ENCODE data around the gene PAPPA2. TPM values are rescaled to one million over a fixed set of nuclear protein-coding genes. Genes with fewer than 3 reads are reported as not detected.

Gene PAPPA2
- total and polyA plus RNA-seq, 3 experiments from 2014 or later: 0.29 to 0.55 TPM; not detected in 1

DNA sequence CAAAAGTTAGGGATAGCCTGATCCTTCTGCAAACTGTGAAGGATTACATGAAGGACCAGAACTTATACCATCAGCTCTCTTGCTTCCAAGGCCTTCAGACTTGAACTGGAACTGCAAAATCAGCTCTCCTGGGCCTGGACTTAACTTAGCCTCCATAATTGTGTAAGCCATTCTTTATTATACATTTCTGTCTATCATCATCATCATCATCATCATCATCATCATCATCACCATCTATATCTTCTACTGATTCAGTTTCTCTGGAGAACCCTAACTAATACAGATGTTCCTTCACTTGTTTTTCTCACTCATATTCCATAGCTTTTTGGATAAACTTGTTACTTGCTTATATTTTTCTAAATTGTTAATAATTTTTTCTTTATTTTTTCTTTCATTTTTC is 50.0 kb downstream of the PAPPA2 start:
- Histone ChIP-seq H3K36me3 (ENCODE audit: insufficient read depth, low read length) (no peaks in the 10 kb centered on the region), H3K9me3 (ENCODE audit: low read length) (no peaks in the 10 kb centered on the region), H3K4me3 (ENCODE audit: low read length) (no peak overlapping the region), H3K4me1 (ENCODE audit: insufficient read depth, low read length) (no peaks in the 10 kb centered on the region), H3K27ac (ENCODE audit: low read depth, low read length) (no peak overlapping the region), H3K27me3 (ENCODE audit: insufficient read depth, low read length, poor library complexity, severe bottlenecking) (no peaks in the 10 kb centered on the region)
- H3K27me3 Mint-ChIP-seq: no peaks in the 10 kb centered on the region
- DNase-seq: no peak
- no peaks in the 10 kb centered on the region for H3K36me3 Mint-ChIP-seq
- H3K27ac Mint-ChIP-seq: no peak overlapping the region
- CTCF ChIA-PET: no interaction called here
- no peaks in the 10 kb centered on the region for H3K4me1 Mint-ChIP-seq
- POLR2A ChIA-PET: no interaction called here
- H3K4me3 Mint-ChIP-seq: no peak overlapping the region
- H3K9me3 Mint-ChIP-seq: peaks cover 0 to 4% (median 1%) of the 10 kb centered on the region in 5 donors

DNA sequence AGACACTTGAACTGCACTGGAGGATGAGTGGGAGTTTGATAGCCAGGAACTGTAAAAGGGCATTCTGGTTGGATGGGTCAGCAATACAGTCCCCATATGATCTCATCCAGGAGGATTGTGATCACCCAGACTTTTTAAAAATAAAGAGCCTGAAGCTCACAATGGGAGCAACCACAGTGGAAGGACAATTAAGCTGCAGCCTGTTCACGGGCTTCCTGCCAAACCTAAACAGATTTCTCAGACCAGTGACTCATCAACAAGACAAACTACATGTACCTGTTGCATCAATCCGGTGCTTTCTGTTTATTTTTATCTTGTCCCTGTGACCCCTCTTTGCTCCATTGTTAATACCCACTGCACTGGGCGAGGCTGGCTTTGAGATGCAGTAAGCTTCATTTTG is 52.3 kb downstream of the PAPPA2 start:
- H3K9me3 Mint-ChIP-seq: peaks cover 0 to 4% (median 1%) of the 10 kb centered on the region in 5 donors
- H3K9me3 ChIP-seq (ENCODE audit: low read length): no peaks in the 10 kb centered on the region
- ChIA-PET CTCF (no interaction called here), POLR2A (no interaction called here)
- H3K27ac Mint-ChIP-seq: no peak overlapping the region
- no peaks in the 10 kb centered on the region for H3K36me3 Mint-ChIP-seq
- H3K4me3 ChIP-seq (ENCODE audit: low read length): no peak overlapping the region
- no peaks in the 10 kb centered on the region for H3K36me3 ChIP-seq (ENCODE audit: insufficient read depth, low read length)
- H3K27me3 ChIP-seq (ENCODE audit: insufficient read depth, low read length, poor library complexity, severe bottlenecking): no peaks in the 10 kb centered on the region
- DNase-seq: no peak
- H3K27ac ChIP-seq (ENCODE audit: low read depth, low read length): no peak overlapping the region
- no peaks in the 10 kb centered on the region for H3K27me3 Mint-ChIP-seq
- no peak overlapping the region for H3K4me3 Mint-ChIP-seq
- no peaks in the 10 kb centered on the region for H3K4me1 Mint-ChIP-seq
- no peaks in the 10 kb centered on the region for H3K4me1 ChIP-seq (ENCODE audit: insufficient read depth, low read length)

DNA sequence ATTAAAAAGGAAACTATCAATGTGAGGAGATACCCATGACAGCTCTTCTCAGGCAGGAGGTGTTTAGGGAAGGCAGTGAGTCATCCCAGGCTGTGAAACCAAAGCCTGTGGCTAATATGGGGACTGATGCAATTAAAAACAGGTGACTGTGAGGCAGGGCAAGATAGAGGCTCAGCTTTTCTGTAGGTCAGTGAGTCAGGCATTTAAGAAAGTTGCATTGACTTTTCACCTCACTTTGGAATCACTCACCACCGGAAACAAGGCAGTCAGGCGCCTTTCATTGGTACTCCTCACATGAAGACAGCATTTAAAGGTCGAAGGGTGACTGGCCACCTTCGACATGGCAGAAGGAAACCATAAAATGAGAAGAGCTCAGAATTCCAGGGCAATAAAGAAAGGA is 54.5 kb downstream of the PAPPA2 start:
- ChIA-PET CTCF (no interaction called here), POLR2A (no interaction called here)
- H3K9me3 Mint-ChIP-seq: peaks cover 0 to 4% (median 1%) of the 10 kb centered on the region in 5 donors
- Histone ChIP-seq H3K4me3 (ENCODE audit: low read length) (no peak overlapping the region), H3K27ac (ENCODE audit: low read depth, low read length) (no peak overlapping the region), H3K27me3 (ENCODE audit: insufficient read depth, low read length, poor library complexity, severe bottlenecking) (no peaks in the 10 kb centered on the region), H3K9me3 (ENCODE audit: low read length) (no peaks in the 10 kb centered on the region), H3K4me1 (ENCODE audit: insufficient read depth, low read length) (no peaks in the 10 kb centered on the region), H3K36me3 (ENCODE audit: insufficient read depth, low read length) (no peaks in the 10 kb centered on the region)
- H3K27ac Mint-ChIP-seq: no peak overlapping the region
- no peaks in the 10 kb centered on the region for H3K36me3 Mint-ChIP-seq
- no peak for DNase-seq
- H3K4me3 Mint-ChIP-seq: no peak overlapping the region
- peaks cover 0 to 1% of the 10 kb centered on the region in 2 donors for H3K27me3 Mint-ChIP-seq
- H3K4me1 Mint-ChIP-seq: no peaks in the 10 kb centered on the region

DNA sequence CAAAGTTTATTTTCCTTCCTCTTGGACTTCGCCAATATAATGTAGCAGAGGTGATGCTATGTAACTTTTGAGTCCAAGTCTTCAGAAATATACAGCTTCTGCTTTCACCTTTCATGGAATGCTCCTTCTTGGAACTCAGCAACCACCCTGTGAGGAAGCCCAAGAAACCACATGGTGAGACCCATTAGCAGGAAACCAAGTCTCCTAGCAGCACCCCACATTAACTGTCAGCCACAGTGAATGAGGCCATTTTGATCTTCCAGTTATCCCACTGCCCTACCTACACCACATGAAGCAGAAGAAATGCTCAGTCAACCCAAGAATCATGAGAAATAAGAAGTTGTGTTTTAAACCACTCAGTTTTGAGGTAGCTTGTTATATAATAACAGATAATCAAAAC is 58.2 kb downstream of the PAPPA2 start:
- no peak overlapping the region for H3K4me3 ChIP-seq (ENCODE audit: low read length)
- no peaks in the 10 kb centered on the region for H3K4me1 ChIP-seq (ENCODE audit: insufficient read depth, low read length)
- H3K27me3 ChIP-seq (ENCODE audit: insufficient read depth, low read length, poor library complexity, severe bottlenecking): no peaks in the 10 kb centered on the region
- peaks cover 0 to 1% (median 0%) of the 10 kb centered on the region in 5 donors for H3K9me3 Mint-ChIP-seq
- no peaks in the 10 kb centered on the region for H3K4me1 Mint-ChIP-seq
- no peak overlapping the region for H3K4me3 Mint-ChIP-seq
- H3K27me3 Mint-ChIP-seq: peaks cover 0 to 1% of the 10 kb centered on the region in 2 donors
- ChIA-PET POLR2A (no interaction called here), CTCF (no interaction called here)
- no peaks in the 10 kb centered on the region for H3K36me3 ChIP-seq (ENCODE audit: insufficient read depth, low read length)
- H3K9me3 ChIP-seq (ENCODE audit: low read length): no peaks in the 10 kb centered on the region
- no peaks in the 10 kb centered on the region for H3K36me3 Mint-ChIP-seq
- no peak overlapping the region for H3K27ac ChIP-seq (ENCODE audit: low read depth, low read length)
- DNase-seq: no peak
- H3K27ac Mint-ChIP-seq: no peak overlapping the region

DNA sequence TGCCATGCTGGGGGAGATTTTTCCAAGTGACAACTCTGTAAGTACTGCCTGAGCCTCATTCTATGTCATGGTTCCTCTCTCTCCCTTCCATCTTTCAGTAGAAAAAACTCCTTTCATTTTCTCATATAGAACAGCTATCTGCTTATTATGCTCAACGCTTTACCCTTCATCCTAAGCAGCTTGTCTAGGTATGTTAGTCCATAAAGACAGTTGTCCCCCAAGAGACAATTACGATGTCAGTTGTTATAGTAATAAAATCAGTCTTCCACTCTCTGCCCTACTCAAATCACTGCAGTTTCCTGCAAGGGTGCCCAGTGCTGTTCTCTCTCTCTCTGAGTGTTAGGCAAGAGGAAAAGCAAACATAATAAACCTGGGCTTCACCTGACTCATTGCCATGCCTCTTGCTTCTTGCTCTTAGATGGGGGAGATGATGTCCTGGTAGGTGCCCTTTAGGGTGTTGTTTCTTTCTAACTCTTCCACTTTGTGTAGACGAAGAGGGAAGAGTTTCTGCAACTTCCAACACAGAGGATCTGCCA is 59.4 kb downstream of the PAPPA2 start:
- no peak overlapping the region for H3K4me3 Mint-ChIP-seq
- H3K27ac Mint-ChIP-seq: no peak overlapping the region
- Histone ChIP-seq H3K36me3 (ENCODE audit: insufficient read depth, low read length) (no peaks in the 10 kb centered on the region), H3K27me3 (ENCODE audit: insufficient read depth, low read length, poor library complexity, severe bottlenecking) (no peaks in the 10 kb centered on the region), H3K9me3 (ENCODE audit: low read length) (no peaks in the 10 kb centered on the region), H3K27ac (ENCODE audit: low read depth, low read length) (no peak overlapping the region), H3K4me3 (ENCODE audit: low read length) (no peak overlapping the region), H3K4me1 (ENCODE audit: insufficient read depth, low read length) (no peaks in the 10 kb centered on the region)
- peaks cover 0 to 1% (median 0%) of the 10 kb centered on the region in 5 donors for H3K9me3 Mint-ChIP-seq
- H3K4me1 Mint-ChIP-seq: no peaks in the 10 kb centered on the region
- H3K36me3 Mint-ChIP-seq: no peaks in the 10 kb centered on the region
- peaks cover 0 to 1% of the 10 kb centered on the region in 2 donors for H3K27me3 Mint-ChIP-seq
- DNase-seq: no peak
- ChIA-PET CTCF (no interaction called here), POLR2A (no interaction called here)

DNA sequence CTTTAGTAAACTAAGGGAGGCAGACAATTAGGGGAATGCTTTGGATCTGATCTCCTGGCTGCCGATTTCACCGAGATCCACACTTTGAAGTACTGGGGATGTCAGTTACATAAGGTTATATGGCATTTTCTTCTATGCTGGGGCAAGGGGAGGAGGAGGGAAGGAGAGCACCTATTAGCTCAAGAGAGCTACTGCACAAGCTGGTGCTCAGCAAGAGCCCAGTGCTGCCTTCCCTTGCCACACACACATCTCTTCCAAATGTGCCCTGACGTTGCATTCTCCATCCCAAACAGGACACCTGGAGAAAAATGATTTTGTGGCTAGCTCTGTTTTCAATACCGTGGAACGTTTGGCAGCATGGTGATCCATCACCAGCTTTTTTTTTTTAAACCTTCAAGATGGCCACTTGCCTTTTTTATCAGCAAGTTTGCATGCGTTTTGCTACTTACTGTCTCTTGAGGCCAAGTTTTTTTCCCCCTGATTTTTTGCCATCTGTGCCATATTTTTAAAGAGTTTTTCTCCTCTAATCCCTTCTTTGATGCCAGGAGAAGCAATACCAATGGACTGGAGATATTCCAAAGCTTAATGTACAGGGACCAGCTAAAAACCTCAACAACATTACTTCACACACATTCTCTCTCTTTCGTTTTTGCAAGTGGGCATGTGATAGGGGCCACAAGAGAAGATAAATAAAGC is 66.6 kb downstream of the PAPPA2 start:
- Histone ChIP-seq H3K9me3 (ENCODE audit: low read length) (no peaks in the 10 kb centered on the region), H3K27ac (ENCODE audit: low read depth, low read length) (no peak overlapping the region), H3K4me3 (ENCODE audit: low read length) (no peak overlapping the region), H3K4me1 (ENCODE audit: insufficient read depth, low read length) (no peaks in the 10 kb centered on the region), H3K36me3 (ENCODE audit: insufficient read depth, low read length) (no peaks in the 10 kb centered on the region), H3K27me3 (ENCODE audit: insufficient read depth, low read length, poor library complexity, severe bottlenecking) (no peaks in the 10 kb centered on the region)
- no peak overlapping the region for H3K27ac Mint-ChIP-seq
- H3K9me3 Mint-ChIP-seq: peaks cover 0 to 5% (median 0%) of the 10 kb centered on the region in 5 donors
- H3K4me3 Mint-ChIP-seq: no peak overlapping the region
- no peak for DNase-seq
- no peaks in the 10 kb centered on the region for H3K27me3 Mint-ChIP-seq
- no peaks in the 10 kb centered on the region for H3K4me1 Mint-ChIP-seq
- no peaks in the 10 kb centered on the region for H3K36me3 Mint-ChIP-seq
- ChIA-PET CTCF (no interaction called here), POLR2A (no interaction called here)

DNA sequence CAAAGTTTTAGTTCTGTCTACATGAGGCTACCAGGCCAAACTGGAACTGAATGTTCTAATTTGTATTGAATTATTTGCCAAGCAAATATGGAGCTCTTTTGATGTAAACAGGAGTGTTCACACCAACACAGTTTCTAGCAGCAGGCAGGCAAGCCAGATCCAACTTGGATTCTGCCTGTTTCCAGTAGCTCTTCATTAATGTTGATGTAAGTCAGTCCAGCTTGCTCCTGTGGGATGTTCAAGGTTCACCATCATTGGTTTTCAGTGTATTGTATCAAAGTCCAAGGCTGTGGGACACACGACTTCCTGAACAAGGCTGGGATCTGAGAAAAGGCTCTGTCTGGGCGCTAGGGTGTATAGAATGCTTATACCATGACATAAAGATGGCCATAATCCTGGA is 68.1 kb downstream of the PAPPA2 start:
- H3K27ac Mint-ChIP-seq: no peak overlapping the region
- H3K4me3 Mint-ChIP-seq: no peak overlapping the region
- H3K36me3 ChIP-seq (ENCODE audit: insufficient read depth, low read length): no peaks in the 10 kb centered on the region
- H3K27ac ChIP-seq (ENCODE audit: low read depth, low read length): no peak overlapping the region
- no peaks in the 10 kb centered on the region for H3K36me3 Mint-ChIP-seq
- POLR2A ChIA-PET: no interaction called here
- no peak for DNase-seq
- H3K4me1 ChIP-seq (ENCODE audit: insufficient read depth, low read length): no peaks in the 10 kb centered on the region
- H3K4me3 ChIP-seq (ENCODE audit: low read length): no peak overlapping the region
- H3K27me3 Mint-ChIP-seq: no peaks in the 10 kb centered on the region
- no peaks in the 10 kb centered on the region for H3K9me3 ChIP-seq (ENCODE audit: low read length)
- CTCF ChIA-PET: no interaction called here
- H3K4me1 Mint-ChIP-seq: no peaks in the 10 kb centered on the region
- H3K27me3 ChIP-seq (ENCODE audit: insufficient read depth, low read length, poor library complexity, severe bottlenecking): no peaks in the 10 kb centered on the region
- peaks cover 0 to 7% (median 0%) of the 10 kb centered on the region in 5 donors for H3K9me3 Mint-ChIP-seq

DNA sequence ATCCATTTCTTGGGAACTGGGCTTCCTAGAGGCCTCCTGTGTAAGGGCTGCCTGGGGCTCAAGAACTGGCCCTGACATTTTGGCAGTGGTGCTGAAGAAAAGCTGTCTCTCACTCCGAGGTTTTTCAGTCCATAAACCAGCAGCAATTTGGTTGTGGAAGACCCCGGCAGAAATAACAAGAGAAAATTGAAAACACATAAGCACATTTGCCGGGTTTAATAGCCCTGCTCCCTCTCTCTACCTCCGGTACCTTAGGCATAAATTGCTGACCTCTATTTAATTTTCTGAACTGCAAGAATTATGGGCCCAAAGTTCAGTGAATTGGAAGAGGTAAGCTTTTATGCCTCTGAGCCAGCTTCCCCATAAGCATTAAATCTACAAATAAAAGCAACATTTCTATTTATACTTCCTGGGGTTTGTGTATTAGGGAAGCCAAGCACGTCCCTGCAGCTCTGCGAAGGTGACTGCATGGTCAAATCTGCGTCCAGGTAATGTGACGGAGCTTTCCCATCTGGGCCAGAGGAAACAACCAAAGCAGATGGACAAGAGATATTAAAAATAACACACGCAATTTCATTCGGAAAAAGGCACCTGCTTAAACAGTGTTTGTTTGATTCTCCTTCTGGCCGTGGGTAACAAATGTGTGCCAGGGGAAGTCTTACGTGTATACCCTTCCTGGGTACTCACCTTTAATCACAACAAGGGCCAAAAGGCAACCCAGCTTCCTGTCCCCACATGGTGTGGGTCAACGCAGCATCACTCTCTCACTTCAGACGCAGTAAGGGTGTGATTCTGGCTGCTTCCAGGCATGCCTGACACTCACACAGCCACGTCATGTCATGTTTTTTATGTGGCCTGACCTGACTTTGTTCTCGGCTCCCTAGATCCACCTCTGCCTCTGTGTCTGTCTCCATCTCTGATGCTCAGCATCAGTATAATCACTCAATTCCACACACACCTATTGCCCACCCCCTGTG is 69.2 kb downstream of the PAPPA2 start:
- H3K9me3 Mint-ChIP-seq: peaks cover 0 to 9% (median 0%) of the 10 kb centered on the region in 5 donors
- ChIA-PET CTCF (no interaction called here), POLR2A (no interaction called here)
- H3K4me1 Mint-ChIP-seq: no peaks in the 10 kb centered on the region
- Histone ChIP-seq H3K4me1 (ENCODE audit: insufficient read depth, low read length) (no peaks in the 10 kb centered on the region), H3K27ac (ENCODE audit: low read depth, low read length) (no peak overlapping the region), H3K27me3 (ENCODE audit: insufficient read depth, low read length, poor library complexity, severe bottlenecking) (no peaks in the 10 kb centered on the region), H3K4me3 (ENCODE audit: low read length) (no peak overlapping the region), H3K36me3 (ENCODE audit: insufficient read depth, low read length) (no peaks in the 10 kb centered on the region), H3K9me3 (ENCODE audit: low read length) (no peaks in the 10 kb centered on the region)
- DNase-seq: no peak
- no peak overlapping the region for H3K27ac Mint-ChIP-seq
- no peaks in the 10 kb centered on the region for H3K36me3 Mint-ChIP-seq
- H3K4me3 Mint-ChIP-seq: no peak overlapping the region
- no peaks in the 10 kb centered on the region for H3K27me3 Mint-ChIP-seq

All from CD8-positive, alpha-beta memory T cell (primary cell).